ENCODE results near the gene KCNMA1.

Gene KCNMA1

GRCh38 chr10:77602913-77603533 lies 34.6 kb downstream of the KCNMA1 start:
- Histone ChIP-seq H3K27ac (ENCODE audit: low read depth, low read length) (no peak overlapping the region), H4K20me1 (ENCODE audit: low read depth, low read length) (no peaks in the 10 kb centered on the region), H2AFZ (ENCODE audit: low read depth, low read length, severe bottlenecking) (no peak overlapping the region), H3K27me3 (ENCODE audit: low read length) (no peaks in the 10 kb centered on the region), H3K36me3 (ENCODE audit: low read length) (no peaks in the 10 kb centered on the region), H3K4me3 (ENCODE audit: insufficient read depth, low read length, poor library complexity, severe bottlenecking) (no peak overlapping the region), H3K79me2 (ENCODE audit: insufficient read depth, low read length) (no peaks in the 10 kb centered on the region), H3F3A (ENCODE audit: insufficient read depth) (no peaks in the 10 kb centered on the region), H3K9ac (ENCODE audit: low read length) (no peak overlapping the region), H3K9me2 (replicated peaks; ENCODE audit: insufficient read depth, low read length) (no peaks in the 10 kb centered on the region), H3K4me2 (ENCODE audit: low read depth, low read length, poor library complexity, severe bottlenecking) (no peak overlapping the region), H3K9me3 (ENCODE audit: insufficient read depth, low read length) (no peaks in the 10 kb centered on the region)
- no peak for TF ChIP-seq EZH2phosphoT487 (conservative IDR thresholded peaks at IDR 0.05; ENCODE audit: low read length)

- H2AFZ ChIP-seq (ENCODE audit: low read depth, low read length, severe bottlenecking) = no peak overlapping the region
- no peak overlapping the region for H3K9ac ChIP-seq (ENCODE audit: low read length)
These were observed 35.2 kb downstream of the KCNMA1 start for GRCh38 chr10:77602231-77602912.

GRCh38 chr10:77601488-77601887 lies 36.1 kb downstream of the KCNMA1 start:
- H3K9ac ChIP-seq (ENCODE audit: low read length) = no peak overlapping the region

More at GRCh38 chr10:77602231-77602912, 35.2 kb downstream of the KCNMA1 start:
- Histone ChIP-seq H3K27ac (ENCODE audit: low read depth, low read length) (no peak overlapping the region), H4K20me1 (ENCODE audit: low read depth, low read length) (no peaks in the 10 kb centered on the region), H3F3A (ENCODE audit: insufficient read depth) (no peaks in the 10 kb centered on the region), H3K27me3 (ENCODE audit: low read length) (no peaks in the 10 kb centered on the region), H3K79me2 (ENCODE audit: insufficient read depth, low read length) (no peaks in the 10 kb centered on the region), H3K4me2 (ENCODE audit: low read depth, low read length, poor library complexity, severe bottlenecking) (no peak overlapping the region), H3K36me3 (ENCODE audit: low read length) (no peaks in the 10 kb centered on the region), H3K4me3 (ENCODE audit: insufficient read depth, low read length, poor library complexity, severe bottlenecking) (no peak overlapping the region), H3K9me2 (replicated peaks; ENCODE audit: insufficient read depth, low read length) (no peaks in the 10 kb centered on the region), H3K9me3 (ENCODE audit: insufficient read depth, low read length) (no peaks in the 10 kb centered on the region)
- TF ChIP-seq EZH2phosphoT487 (conservative IDR thresholded peaks at IDR 0.05; ENCODE audit: low read length) (no peak), CTCF (IDR thresholded peaks at IDR 0.05; ENCODE audit: insufficient read depth, low read length, poor library complexity, severe bottlenecking) (no peak)

More at GRCh38 chr10:77601488-77601887, 36.1 kb downstream of the KCNMA1 start:
- TF ChIP-seq CTCF (IDR thresholded peaks at IDR 0.05; ENCODE audit: insufficient read depth, low read length, poor library complexity, severe bottlenecking) = no peak
- TF ChIP-seq EZH2phosphoT487 (conservative IDR thresholded peaks at IDR 0.05; ENCODE audit: low read length) = no peak
- H2AFZ ChIP-seq (ENCODE audit: low read depth, low read length, severe bottlenecking) = no peak overlapping the region
- no peak overlapping the region for H3K4me3 ChIP-seq (ENCODE audit: insufficient read depth, low read length, poor library complexity, severe bottlenecking)
- no peaks in the 10 kb centered on the region for H3K36me3 ChIP-seq (ENCODE audit: low read length)
- H4K20me1 ChIP-seq (ENCODE audit: low read depth, low read length) = no peaks in the 10 kb centered on the region
- no peaks in the 10 kb centered on the region for H3K27me3 ChIP-seq (ENCODE audit: low read length)
- no peaks in the 10 kb centered on the region for H3K9me3 ChIP-seq (ENCODE audit: insufficient read depth, low read length)
- no peak overlapping the region for H3K27ac ChIP-seq (ENCODE audit: low read depth, low read length)
- no peaks in the 10 kb centered on the region for H3K9me2 ChIP-seq (replicated peaks; ENCODE audit: insufficient read depth, low read length)
- no peak overlapping the region for H3K4me2 ChIP-seq (ENCODE audit: low read depth, low read length, poor library complexity, severe bottlenecking)
- H3F3A ChIP-seq (ENCODE audit: insufficient read depth) = no peaks in the 10 kb centered on the region
- no peaks in the 10 kb centered on the region for H3K79me2 ChIP-seq (ENCODE audit: insufficient read depth, low read length)

Measured in SU-DHL-6 (cell line).